Fibroblast of upper back skin (primary cell): Measurements from ENCODE around the gene HMCN1.
A peak's percentile ranks its signal among the peaks of the same experiment; 100 is the strongest.

ENCODE experiments used
- DNase-seq: peaks from one replicate; pipeline ENCODE4 v3.0.0-alpha.2; 2013

The HMCN1 gene

DNA sequence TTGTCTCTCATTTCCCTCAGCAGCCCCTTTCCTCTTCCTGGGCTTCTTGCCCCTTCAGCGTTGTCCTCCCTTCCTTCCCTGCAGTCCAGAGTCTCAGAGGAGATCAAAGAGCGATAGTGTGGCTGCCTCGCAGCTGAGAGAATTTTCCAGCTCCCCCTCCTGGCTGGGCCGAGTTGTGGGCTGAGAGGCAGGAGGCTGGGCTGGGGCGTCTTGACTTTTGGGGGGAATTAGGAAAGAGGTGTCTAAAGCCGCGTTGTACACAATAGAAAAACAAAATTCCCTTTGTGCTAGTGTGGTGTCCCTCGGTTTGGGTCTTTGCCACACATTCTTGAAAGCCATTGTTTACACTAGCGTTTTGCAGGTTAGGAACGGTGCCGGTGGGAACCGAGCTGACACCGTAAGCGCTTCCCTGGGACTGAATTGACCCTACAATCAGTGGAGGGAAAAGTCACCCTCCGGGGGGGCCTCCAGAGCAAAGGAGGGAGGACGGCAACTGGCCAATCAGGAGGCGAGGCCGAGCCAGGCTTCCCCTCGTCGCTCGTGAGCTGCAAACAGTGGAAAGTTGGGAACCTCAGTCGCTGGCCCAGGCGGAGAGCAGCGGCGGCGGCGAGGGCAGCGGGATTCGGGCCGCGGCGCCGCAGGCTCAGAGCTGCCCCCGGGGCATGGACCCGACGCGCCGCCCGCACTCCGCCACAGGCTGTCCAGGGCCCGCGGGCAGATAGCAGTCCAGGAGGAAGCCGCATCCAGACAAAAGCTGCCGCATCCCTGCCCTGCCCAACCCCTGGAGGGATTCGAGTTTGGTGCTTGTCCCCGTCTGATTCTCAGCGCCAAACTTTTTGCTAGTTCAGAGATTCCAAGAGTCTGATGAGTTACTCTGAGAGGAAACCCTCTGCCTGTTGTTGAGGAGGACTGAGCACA lies at the start of gene HMCN1:
Gene HMCN1 (plus strand): TSS at position 574 of the 918 bp plus-strand sequence. CDS start 389 bp downstream, outside the sequence.
- peak; percentile 80 for DNase-seq

DNA sequence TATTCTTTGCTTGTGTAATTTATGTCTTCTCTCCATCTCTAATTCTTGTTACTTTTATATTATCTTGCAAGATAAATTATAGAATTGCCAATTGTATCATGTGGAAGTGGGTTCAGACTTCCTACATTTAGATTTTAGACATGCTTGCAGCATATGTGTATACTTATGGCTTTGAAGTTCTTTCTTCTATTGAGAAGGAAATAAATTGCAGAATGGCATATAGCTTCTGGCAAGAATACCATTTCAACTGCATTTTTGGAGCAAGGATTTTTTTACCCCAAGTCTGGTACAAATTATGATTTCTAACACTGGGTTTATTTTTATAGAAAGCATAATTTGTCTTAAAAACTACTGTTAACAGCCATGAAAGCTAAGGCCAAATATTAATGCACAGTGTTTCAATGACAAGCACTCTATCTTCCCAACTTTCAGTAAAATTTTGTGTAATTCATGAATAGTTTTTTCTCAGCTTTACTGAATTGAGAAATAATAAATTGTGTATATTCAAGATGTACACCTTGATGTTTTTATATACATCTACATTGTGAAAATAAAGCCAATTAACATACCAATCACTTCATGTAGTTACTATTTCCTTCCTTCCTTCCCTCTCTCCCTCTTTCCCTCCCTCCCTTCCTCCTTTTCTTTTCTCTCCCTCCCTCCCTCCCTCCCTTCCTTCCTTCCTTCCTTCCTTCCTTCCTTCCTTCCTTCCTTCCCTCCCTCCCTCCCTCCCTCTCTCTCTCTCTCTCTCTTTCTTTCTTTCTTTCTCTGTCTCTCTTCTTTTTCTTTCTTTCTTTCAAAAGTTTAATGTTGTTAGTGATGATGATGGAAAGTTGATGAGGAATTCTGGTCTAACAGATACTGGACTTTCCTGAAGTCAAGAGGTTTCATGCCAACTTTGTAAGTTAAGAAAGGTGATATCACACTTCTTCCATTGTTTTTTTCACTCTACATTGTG lies 47.1 kb upstream of the HMCN1 start:
- DNase-seq = no peak

DNA sequence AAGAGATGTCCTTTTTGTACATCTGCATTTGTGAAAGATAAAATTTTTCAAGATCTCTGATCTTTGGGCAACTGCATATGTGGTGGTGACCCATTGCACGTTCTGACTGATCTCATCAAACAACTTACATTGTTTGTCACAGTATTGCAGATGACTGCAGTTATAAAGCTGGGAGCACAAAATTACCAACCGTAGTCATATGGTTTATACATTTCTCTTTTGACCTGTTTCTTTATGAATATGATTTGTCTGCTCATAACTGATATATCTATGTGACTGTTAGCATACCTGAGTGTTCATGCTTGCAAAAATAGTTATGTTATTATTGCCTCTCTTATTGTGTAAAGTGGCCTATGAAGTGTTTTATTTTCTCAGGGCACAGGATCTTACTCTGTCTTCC lies 43.7 kb upstream of the HMCN1 start:
- DNase-seq = no peak

DNA sequence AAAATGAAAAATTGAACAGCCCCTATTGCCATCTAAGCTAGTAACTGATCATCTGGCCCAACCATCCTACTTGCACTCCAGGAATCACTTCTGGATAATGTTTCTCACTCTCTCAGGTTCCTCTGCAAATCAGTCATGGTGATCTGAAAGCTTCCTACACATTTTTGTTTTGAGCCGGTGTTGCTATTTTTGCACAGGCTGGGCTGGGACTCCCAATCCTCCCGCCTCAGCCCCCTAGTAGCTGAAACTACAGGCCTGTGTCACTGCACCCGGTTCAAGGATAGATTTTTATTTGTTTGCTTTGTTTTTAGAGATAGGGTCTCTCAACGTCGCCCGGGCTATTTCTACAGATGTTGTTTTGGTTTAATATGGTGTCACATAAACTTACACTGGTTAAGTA lies 40.5 kb upstream of the HMCN1 start:
- DNase-seq = no peak

DNA sequence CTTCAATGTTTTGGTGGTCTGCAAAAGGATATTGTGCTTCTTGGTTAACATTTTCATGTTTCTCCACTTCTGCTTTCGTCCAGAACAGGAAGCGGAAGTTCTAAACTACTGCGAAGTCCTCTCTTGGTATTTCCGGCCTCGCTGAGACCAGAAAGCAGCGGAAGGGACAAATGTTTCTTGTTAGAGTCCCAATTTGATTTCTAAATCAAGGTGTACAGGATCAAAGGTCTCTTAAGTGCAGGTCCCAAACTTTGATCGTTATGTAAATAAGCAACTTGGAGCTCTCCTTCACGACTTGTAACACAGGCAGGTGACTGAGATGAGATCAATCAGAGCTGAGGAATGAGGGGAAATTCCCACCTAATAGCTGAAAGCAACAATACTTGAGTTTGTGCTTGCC lies 40.1 kb upstream of the HMCN1 start:
- no peak for DNase-seq

DNA sequence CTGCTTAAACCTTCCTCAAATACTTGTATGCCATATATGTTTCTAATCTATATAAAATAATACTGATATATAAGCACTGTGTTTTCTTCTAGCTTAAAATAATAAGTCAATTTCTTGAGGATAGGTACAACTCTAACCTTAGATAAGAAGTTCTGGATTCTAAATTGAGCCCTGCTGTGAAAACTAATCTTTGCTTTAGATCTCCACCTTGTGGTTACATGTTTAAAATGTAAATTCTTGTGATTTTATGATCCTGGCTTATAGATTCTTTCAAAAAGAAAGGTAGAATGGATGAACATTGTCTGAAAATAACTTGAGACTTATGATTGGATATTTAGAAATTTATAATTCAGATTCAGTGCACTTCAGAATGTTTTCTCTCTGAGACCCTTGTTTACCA lies 38.9 kb upstream of the HMCN1 start:
- peak; percentile 12 for DNase-seq

DNA sequence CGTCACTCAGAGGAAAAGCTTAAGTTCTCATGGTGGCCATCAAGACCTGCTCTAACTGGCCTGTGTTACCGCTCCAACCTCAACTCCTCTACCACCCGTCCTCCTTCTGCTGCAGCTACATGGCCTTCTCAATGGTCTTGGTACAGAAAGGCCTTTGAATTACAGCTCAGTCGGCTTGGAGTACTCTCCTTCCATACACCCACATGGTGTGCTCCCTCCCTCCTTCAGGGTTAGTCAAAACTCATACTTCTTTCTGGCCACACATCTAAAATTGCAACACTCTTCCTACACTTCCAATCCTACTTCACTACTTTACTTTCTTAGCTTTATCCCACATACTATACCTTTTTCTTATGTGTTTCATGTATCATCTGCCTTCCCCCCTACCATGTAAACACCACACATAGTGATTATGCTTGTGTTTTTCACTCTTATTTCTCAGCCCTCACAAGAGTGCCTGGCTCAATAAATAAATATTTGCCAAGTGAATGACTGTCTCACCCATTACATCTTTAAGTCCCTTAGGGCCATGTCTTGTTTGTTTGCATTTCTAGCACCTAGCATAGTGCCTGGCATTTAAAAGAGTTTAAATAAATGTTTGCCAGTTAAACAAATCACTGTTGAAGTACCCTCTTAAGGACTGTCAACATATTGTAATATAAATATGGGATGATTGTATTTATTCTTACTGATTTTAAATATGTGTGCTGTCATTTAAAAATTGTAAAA lies 37.6 kb upstream of the HMCN1 start:
- no peak for DNase-seq

DNA sequence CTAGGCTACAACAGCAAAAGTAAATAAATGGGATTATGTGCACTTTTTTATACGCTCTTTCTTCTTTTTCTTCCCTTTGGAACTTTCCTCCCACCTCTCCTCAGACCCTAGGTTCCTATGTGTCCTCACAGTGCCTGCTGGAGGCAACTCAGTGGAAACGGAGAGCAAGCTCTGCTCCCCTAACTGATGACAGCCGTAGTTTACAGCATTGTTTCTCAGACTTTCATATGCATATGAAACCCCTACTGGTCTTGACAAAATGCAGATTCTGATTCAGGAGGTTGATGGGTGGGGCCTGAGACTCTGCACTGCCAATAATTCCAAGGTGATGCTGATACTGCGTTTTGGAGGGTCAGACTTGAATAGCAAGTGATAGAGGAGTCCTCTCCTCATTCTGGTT lies 34.3 kb upstream of the HMCN1 start:
- DNase-seq = no peak

DNA sequence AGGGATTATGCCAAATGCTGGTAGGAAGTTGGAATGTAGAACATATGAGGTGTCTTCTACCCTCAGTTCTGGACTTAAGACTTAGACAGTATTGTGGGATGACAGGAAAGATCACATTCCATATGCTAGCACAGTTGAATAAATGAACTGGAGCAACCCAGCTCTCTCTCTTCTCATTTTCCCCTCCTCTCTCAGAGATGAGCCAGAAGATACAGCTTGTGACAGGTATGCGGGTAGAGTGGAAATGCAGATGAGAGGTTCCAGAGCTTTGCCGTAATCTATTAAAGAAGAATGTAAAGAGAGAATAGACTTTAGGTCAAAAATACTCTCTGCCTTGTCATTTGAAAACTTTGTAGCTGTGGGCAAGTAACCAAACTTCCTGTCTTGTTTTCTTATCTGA lies 32.5 kb upstream of the HMCN1 start:
- no peak for DNase-seq

DNA sequence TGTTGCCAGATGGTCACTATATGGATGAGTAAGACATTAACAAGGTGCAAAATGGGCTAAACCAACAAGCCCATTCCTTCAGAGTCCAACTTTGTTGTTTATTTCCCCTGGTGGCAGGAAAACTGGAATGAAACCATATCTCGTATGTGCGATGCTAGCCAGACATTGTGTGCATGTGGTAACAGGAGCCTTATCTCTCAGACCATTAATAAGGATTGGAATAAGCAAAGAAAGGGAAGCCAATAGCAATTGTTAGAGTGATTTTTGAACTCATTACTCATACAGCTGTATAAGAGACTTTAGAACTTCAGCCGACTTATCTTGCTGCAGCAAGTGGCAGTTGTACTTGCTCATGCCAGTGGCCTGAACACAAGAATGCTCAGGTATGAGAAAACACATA lies 30.0 kb upstream of the HMCN1 start:
- no peak for DNase-seq

DNA sequence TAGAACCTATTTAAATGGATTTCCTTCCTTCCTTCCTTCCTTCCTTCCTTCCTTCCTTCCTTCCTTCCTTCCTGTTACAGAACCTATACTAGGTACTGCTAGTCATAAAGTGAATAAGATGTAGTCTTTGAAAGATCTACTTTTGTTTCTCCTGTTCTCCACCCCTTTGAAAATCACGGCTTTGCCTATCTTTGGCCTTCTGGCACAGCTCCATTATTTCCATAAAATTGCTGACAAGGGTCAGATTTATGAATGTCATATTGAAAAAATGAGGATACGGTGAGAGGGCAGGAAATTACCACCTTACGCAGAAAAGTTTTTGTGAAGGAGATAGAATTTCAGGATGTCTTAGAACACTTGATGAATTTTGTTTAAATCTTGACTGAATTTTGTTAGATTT lies 18.1 kb upstream of the HMCN1 start:
- no peak for DNase-seq

DNA sequence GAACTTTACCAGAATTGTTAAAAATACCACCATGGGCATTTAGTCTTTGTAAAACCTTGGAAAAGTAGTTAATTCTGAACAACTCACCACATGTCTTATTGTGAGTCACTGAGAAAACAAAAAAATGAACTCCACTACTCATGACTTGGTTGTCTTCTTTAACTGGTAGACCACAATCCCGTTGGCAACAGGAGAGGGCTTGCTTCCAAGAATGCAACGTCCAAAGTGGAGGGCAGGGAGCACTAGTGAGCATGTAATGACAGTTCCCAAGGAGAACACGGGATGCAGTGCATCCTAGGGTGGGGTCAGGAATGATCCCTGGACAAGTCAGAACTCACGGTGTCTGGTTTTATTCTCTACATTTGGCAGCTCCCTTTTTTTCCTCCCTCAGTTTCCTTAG lies 15.2 kb upstream of the HMCN1 start:
- DNase-seq = peak; percentile 93

DNA sequence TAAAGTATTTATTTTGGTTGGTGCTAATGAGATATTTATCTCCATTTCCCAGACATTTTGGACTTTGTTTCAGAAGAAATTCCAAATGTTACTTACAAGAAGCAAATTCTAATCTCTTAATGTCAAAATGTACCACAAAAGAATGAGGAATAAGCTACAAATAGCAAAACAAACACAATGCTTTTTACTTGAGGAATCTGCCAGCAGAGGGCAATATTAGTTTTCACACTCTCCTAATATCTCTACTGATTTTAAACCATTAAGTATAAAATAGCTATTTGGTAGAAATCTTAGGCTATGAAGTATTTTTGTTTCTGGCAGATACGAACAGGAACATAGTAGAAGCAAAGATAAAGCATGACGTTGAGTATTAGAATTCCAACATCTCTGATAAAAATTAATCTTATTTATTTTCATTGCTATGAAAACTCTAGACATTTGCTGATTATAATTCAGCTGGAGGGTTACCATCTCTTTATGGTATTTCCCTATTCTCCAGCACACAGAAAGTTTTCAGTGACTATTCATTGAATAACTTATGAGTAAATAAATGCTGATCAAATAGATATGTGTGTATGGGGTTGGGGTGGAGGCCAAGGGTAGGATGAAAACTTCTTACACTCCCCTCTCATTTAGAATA lies 13.4 kb upstream of the HMCN1 start:
- DNase-seq = peak; percentile 63

DNA sequence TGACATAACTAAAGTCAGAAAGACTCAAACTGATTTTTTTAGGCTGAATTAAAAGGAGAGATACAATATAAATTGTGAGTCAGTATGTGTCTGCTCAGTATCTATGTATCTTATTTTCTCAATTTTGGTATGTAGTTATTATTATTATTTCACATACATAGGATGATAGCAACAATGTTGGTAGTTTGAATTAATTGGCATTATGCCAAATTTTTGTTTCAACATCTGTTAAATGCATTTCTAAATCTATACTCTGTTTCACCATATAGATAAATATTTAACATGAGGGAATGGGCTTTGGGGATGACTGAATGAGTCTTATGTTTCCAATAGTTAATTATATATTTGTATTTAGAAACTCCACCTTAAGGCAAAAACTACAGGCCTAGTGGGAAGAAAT lies 12.6 kb upstream of the HMCN1 start:
- DNase-seq = no peak

DNA sequence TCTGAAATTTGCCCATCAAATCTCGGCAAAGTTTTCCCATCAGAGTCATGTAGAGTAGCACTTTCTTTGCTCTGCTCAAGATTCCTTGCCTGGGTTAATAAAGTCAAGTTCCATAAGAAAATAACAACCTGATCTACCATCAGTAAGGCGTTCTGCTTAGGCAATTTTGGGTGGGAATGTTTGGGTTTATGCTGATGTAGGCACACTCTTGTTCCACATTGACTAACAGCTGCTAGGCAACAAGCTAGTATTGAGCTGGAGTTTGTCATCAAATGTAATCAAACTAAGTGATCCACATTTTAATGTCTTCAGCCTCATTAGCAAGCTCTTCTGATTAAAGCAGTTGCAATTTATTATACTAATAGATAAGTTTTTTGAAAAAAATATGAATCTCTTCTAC lies 12.1 kb upstream of the HMCN1 start:
- no peak for DNase-seq

DNA sequence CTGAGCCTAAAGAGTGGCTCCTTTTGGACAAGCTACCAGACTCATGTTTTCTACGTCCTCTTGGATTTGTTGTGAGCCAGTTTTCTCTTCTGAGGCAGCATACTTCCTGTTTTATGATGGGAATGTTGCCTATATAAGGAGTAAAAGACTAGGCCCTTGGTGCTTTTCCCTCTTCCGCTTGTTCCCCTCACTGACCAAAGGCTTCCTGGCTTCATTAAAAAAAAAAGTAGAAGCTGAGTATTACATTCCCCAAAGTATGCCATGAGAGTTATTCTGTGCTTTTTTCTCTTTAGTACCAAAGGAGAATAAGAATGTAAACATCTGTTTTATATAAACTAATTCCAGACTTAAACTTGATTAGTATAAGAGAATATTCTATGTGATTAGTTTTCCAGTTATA lies 6.5 kb upstream of the HMCN1 start:
- DNase-seq = peak; percentile 32

DNA sequence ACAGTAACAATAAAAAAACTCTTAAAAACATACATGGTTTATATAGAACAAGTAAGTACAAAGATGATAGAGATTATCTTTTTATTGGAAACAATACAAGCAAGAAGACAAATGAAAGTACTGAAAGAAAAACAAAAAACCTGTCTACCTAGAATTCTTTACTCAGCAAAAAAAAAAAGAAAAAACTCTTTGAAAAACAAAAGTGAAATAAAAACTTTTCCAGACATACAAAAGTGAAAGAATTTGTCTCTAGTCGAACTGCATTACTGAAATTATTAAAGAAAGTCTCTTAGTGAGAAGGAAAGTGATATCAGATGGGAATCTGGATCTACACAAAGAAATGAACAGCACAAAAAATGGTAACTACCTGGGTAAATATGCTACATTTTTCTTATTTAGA lies 2.7 kb upstream of the HMCN1 start:
- DNase-seq = no peak

DNA sequence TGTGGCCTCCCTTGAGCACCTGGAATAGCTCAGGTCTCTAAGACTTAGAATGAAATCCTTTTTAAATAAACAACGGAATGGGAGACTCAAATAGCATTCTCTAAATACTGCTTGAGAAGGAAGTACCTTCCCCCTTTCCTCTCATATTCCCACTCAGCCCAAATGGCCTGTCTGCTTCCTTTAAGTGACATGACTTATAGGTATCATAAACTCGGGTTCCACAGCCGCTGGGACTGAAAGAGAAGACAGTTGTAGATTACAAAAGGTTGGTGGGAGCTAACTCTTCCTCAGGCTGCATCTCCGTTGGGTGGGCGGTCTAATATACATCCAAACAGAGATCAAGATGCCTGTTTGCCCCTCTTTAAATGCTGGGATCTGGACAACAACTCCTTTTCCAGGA lies 1.2 kb upstream of the HMCN1 start:
- no peak for DNase-seq

DNA sequence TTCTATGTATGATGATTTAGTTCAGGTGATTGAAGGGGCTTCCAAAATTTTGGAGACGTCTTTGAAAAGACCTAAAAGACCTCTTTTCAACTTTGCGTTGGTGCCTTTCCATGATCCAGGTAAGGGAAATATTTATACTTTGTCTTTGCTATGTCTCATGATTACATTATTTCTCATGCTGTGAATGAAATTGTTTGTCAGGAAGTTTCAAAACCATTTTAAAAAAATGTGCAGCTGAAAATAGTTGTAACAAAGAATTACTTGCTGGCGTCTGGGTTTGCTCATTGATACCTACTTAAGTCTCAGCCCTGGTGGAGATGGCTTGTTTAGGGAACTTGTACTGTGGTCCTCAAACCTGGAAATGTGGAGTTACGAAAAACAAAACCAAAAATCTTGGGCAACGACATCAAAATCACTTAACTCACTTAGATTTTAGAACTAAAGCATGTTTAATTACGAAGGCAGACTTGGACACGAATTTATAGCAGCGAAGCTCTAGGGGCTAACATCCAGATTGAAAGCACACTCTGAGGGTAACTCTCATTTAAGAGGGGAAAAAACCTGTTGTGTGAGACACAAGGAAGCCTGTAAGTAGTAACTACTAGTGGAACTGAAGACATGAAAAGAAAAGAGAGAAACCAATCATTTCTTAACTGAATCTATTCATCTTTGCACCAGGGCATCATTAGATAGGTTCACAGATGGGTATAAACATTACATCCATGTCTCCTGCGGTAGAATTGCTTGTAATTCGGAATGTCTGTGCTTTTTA lies 924 bp downstream of the HMCN1 start:
- DNase-seq = no peak

DNA sequence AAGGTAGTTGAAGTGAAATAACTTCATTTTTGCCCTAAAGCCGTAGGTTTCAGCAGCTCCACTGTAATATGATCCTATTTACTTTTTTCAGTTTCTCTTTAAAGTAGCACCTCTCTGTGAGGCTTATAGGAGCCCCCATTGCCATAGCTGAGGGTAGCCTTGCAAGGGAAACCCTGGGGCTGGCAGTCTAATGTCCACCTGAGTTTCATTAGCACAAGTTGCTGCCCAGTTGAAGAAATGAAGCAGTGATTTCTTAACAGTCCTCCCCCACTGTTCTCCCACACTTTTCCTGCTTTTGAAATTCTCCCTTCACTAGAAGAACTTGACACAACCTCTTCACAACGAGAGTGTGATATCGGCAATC lies 1.5 kb downstream of the HMCN1 start:
- DNase-seq = peak; percentile 20

DNA sequence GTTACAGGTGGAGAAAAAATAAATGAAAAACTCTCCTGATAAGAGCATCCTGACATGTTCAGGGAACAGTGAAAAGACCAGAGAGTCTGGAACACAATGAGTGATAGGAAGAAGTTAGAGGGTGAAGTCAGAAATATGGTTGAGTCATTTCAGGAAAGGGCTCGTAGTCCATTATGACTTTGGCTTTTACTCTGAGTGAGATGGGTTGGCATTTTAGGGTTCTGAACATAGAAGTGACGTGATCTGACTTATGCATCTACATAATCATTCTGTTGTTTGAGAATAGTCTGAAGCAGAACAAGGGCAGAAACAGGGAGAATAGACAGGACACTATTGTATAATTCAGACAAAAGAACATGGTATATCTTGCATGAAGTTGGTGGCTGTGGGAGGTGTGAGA lies 5.8 kb downstream of the HMCN1 start:
- DNase-seq = no peak

DNA sequence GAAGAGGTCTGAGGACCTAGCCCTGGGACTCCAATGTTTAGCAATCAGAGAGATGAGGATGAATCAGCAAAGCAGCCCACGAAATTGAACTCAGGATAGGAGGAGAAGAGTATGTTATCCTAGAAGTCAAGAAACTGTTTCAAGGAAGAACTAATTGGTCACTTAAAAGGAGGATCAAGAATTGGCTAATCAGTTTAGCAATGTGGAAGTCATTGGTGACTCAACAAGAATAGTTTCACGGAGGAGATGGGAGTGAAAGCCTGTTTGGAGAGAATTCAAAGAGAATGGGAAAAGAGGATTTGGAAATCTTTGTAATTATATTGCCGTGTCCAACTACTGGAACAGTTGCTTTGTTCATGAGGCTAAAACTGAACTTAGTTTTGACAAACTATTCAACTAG lies 7.4 kb downstream of the HMCN1 start:
- DNase-seq = peak; percentile 19
